GM18873 (cell line): Measurements from ENCODE around the gene ABCC12.
"Not testable (repeated sequence)": the region's sequence is repeated elsewhere in the genome, so short reads cannot be mapped to it uniquely, and the experiment has no call there.

ENCODE experiments used
- ATAC-seq: cut with Tn5 transposase; IDR thresholded peaks from one replicate; pipeline ENCODE4 v1.9.1; 2021; ENCODE audit warnings: mild to moderate bottlenecking, moderate library complexity, moderate number of reproducible peaks; ENCODE audit not compliant: unreplicated experiment, low FRiP score

Gene ABCC12

DNA sequence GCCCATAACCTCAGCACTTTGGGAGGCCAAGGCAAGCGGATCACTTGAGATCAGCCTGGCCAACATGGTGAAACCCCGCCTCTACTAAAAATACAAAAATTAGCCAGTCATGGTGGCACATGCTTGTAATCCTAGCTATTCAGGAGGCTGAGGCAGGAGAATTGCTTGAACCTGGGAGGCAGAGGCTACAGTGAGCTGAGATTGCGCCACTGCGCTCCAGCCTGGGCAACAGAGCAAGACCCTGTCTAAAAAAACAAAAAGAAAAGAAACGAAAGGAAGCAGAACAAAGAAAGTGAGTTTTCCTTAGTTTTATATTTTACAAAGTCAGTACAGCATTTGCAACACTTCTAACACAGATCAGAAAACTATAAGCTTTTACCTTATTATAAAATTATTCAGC is 10.8 kb upstream of the ABCC12 start:
- not testable (repeated sequence) for ATAC-seq

DNA sequence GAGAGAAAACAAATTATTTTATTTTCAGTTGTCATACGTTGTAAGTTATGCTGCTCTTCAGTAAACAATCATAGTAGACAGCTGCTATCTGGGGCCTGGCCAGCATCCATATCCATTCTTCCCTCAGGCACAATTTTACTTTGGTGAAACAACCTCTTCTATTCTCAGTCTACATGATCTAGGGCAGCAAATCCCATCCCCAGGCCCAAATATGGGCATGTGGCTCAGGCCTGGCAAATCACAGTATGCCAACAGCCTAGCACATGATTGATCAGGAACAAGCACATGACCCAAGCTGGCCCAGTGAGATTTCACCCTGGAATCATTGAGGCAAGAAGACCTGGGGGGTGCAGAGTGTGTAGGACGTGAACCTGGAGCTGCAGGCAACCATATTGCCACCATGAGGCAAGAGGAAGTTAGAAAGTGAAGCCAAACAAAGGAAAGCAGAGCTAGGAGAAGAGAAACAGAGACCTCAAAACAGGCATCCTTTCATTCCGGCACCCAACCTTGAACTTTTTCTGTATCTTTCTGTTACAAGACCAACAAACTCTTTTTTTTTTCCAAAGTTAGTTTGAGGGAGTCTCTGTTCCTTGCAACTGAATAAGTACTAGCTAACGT is 10.3 kb upstream of the ABCC12 start:
- ATAC-seq: no peak

DNA sequence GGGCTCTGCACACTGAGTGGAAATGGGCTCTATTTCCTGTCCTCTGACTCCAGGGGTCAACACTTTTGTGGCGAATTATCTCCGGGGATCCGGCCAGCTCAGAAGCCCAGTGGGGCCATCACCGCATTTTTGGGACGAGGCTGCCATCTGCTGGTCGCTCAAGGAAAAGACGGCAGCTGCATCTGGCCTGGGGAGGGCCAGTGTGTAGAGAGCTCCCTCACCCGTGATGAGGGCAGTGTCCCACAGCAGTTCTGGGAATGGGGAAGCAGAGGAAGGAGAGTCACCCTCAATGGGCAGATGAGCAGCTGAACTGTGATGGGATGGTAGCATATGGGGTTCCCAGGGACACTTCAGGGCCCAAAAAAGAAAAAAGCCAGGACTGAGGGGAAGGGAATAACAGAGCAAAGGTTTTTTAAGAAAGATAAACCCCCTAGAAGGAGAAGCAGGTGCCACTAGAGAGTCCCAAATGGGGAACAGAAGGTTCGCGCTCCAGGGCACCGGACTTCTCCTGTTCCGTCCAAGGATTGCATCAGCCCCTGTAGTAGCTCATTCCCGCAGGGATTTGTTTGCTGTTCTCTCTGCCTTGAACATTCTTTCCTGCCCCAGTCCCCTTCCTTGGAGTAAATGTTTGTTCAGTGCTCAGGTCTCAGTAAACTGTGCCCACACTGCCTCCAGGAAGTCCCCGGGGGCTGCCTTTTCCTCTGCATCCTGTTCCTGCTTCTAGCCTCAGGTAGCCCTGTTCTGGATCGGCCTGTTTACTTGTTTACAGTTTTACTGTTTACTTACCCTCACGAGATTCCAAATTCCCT is 9.3 kb upstream of the ABCC12 start:
- ATAC-seq: peak; percentile 63

DNA sequence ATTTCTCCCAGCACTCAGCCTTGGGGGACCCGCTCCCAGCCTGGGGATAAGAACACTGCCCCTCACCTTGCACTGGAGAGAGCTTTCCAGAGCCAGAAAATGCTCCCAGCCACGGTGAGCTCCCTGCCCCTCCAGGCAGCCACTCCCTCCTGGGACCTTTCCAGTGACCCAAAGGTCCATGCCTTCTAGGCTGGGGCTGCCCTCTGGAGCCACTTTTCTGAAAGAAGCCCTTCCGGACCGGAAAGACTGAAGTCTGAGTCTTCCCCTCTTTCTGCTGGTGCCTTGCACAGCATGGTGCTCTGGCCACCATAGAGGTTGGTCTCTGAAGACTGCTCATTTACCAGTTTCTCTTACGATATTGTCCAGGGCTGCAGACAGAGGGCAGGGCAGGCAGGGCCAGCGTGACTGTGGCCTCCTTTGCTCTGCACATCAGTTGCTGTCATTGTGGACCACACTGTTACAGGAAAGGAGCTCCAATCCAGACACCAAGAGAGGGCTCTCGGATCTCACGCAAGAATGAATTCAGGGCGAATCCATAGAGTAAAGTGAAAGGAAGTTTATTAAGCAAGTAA is 7.1 kb upstream of the ABCC12 start:
- ATAC-seq: no peak

DNA sequence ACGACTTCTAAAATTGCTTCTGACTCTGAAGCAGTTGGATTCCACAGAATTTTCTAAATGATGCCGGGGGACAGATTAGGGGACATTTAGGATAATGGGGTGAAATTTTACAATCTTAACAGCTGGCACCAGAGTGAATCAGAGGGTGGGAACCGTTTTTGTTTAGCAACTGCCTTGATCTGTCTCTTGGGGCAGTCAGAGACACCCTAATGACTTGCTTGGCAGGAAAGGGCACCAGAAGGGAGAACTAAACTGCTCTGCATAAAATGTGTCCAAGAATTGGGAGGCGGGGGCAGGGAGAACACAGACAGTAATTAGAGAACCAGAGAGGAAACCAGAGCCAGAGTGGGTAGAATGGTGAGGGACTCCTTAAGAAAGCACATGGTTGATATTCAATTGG is 6.1 kb upstream of the ABCC12 start:
- no peak for ATAC-seq

DNA sequence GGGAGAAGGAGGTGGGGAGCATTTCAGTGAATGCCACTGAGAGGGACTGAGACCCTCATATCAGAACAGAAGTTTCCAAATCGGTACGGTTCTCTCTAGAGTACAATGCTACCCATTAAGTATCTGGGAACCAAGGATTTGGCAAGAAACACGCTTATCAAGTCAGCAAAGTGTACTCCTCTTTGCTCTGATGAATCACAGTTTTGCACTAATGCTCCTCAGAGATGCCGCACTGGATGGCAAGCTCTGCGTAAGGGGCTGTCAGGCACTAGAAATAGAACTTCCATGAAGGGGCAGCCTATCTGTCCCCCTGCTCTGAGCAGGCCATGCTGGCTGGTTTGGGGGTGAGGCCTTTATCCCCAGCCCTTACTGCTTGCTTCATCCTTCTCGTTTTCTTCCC is 4.8 kb upstream of the ABCC12 start:
- no peak for ATAC-seq

DNA sequence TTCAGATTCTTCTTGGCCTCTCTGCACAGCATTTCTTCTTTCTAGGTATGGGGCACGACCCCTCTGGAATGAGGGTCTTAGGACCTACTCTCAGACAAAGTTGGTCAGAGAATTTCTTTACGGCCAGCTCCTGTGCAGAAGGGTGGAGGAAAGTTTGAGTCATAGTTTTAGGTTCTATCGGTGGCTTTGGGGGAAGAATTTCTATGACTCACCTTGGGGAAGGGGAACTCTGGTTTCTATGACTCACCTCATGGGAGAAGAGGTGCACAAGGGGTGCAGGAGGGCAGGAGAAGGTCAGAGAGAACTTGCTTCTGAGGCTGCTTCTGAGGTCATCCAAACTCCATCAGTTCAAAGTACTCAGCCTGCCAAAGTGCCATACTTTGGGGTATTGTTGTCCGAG is 2.5 kb upstream of the ABCC12 start:
- peak; percentile 72 for ATAC-seq

DNA sequence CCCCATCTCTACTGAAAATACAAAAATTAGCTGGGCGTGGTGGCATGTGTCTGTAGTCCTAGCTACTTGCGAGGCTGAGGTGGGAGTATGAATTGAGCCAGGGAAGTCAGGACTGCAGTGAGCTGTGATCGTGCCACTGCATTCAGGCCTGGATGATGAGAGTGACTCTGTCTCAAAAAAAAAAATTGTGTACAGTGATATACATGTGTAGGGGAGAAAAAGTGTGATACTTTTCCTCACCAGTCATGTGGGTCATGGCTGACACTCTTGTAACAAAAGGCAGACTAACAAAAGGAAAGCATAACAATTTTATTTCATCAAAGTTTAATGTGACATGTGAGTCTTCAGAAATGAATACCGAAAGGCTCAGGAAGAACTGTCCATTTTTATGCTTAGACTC is 2.0 kb upstream of the ABCC12 start:
- no peak for ATAC-seq

DNA sequence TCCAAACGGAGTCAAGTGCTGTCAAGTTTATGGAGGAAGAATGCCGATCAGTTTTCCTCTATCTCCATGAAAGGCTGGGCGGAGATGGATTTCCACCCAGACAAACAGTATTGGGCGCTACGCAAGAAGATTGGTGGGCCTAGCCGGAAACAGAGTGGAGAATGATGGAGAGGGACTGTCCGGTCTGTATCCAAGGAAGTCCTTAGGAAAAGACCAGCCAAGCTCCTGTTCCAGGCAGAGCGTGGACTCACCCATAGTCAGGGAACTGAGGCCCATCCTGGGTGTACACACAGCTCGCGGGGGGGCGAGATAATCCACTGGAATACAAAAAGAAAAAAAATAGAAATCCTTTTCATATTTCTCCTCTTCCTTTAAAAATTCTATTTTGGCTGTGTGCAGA is 1.5 kb upstream of the ABCC12 start:
- no peak for ATAC-seq

DNA sequence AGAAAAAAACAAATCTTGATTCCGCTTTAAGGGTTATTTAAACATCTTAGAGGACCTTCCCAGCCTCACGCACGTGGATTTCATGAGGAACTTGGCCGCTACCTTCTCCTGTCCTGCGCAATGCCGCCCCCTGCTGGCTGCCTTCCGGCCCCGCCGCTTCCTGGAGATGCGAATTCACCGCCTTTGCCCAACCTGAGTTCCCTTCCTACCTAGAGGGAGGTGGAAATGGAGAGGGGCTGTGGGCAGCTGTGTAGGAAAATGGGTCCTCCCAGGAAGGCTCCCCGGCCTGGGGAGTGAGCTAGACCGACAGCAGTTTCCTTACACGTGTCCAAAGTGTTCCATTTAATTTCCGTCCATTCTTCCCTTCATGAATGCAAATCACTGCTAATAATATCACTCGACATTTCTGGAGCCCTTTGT is 1.0 kb upstream of the ABCC12 start:
- no peak for ATAC-seq

DNA sequence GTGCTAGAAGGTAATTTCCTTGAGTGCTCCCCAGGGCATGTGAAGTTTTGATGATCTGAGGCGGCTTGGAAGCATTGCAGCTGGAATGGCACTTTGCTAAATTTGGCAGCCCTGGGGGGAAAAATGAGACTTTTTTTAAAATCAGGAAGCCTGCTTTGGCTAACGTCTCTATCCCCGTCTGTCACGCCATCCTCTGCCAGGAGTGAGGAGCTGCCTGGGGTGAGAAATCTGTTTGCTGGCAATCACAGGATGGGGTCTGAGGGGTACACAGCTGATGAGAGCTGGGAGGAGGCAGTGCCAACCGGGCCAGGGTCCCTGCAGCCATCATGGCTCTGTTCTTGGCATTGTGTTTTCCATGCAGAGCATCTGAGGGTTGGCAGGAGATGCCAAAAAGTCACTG is 2.0 kb downstream of the ABCC12 start:
- no peak for ATAC-seq

DNA sequence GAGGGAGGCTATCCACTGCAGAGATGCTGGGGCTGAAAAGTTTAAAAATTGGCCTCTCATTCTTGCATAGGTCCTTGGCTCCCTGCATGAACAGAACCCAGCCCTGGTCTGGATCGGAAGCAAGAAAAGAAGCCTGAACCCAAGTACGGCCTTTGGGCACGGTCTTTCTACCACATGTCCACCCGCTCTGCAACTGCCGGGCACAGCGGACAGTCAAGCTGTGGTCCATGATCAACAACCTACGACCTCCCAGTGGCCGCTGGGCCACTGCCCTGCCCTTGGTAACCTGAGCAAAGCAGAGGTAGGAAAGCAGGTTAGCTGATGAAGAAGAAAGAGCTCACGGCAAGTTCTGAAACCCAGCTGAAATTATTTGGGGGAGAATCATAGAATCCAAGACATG is 3.6 kb downstream of the ABCC12 start:
- ATAC-seq: no peak

DNA sequence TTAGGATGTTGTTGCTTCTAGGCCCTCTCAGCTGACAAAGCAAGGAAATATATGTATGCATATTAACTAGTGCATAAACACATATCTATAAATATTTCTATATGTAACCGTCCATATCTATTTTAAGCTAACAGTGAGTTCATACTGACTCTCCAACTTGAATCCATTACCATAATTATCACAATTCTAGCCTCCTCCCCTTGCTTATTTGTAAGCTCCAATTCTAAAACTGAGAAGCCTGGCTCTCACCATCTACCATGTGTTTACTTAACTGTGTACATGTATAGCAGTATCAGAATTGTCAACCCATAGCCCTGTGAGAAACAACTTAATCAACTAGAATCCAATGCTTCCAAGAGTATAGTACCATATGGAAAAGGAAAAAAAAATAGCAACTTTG is 5.1 kb downstream of the ABCC12 start:
- ATAC-seq: no peak

DNA sequence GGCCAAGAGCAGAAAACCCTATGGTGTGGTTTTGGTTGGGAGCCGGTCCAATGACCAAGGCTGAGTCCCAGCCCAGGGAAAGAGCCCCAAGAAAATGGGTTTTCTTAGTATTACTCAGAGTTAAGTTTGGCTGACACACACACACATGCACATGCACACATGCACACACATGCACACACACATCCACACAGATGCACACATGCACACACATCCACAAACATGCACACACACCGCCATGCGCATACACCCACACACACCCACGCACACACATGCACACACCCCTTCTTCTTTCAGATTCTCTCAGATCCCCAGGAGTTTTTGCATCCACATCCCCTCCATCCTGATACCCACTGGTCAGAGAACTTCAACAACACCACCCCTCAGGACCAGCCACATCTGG is 9.1 kb downstream of the ABCC12 start:
- no peak for ATAC-seq

DNA sequence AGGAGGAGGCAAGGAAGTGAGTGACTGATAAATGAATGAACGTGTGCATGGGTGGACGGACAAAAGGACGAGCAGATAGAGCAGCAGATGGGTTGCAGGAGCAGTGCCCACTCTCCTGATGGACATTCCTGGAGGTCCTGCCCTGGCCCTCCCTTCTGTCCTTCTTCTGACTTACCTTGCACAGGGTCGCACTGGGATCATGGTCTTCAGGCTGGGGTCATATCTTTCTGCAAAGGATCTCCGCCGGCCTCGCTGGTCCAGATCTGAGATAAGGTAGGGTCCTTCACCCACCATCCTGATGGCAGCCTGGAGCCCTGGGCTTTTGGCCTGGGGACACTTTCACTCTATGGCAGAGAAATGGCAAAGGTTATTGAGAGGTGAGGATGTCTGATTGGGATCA is 9.7 kb downstream of the ABCC12 start:
- no peak for ATAC-seq

DNA sequence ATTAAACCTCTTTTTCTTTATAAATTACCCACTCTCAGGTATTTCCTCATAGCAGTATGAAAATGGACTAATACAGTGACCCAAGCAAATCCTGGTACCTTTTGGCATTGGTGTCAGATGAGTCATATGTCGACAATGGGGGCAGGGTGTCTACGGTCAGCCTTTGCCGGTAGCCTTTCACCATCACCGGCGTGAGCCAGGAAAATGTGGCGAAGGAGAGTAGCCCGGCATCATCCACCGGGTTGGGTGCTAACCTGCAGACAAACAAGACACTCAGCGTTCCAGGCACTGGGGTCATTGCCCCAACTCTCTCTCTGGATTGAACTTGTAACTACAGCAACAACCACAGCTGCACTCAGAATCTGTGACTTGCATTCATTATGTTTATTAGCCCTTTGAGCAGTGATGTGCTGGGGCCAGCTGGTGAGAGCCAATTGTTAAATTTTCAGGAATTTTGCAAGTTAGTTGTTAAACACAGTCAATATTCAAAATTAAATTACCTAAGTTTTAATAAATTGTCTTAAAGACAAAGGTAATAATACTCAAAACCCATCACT is 11.9 kb downstream of the ABCC12 start:
- ATAC-seq: no peak

DNA sequence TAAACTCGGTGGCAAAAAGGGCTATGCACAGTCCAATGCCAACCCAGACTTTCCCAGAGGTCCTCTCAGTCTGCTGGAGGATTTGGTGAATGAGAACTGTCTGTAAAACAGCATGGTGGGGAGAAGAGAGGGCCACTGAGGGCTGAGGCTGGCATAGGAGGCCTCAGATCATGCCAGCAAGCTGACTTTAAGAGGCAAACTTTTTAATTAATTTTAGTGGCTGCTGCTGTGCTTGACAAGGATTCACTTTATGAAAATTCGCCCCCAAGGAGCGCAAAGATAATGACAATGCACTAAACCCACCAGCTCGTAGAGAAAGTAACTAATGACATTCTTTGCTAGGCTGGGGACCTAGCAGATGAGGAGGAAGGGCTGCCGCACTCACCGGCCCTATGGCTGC is 15.0 kb downstream of the ABCC12 start:
- no peak for ATAC-seq

DNA sequence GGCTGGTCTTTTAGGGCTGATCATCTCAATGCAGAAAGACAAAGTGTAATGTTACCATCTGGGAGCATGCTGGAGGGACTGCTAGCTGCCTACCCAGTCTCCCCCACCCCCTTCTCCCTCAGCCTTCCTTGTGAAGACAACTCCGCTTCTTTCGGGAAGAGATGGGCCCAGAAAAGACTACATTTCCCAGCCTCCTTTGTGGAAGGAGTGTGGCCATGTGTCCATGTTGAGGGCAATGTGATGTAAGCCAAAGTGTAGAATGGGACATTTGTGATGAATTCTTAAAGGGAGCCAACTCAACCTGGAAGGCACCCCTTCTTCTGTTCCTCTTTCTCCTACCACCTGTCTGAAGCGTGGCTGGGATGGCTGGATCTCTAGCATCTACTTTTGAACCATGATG is 16.3 kb downstream of the ABCC12 start:
- ATAC-seq: no peak

DNA sequence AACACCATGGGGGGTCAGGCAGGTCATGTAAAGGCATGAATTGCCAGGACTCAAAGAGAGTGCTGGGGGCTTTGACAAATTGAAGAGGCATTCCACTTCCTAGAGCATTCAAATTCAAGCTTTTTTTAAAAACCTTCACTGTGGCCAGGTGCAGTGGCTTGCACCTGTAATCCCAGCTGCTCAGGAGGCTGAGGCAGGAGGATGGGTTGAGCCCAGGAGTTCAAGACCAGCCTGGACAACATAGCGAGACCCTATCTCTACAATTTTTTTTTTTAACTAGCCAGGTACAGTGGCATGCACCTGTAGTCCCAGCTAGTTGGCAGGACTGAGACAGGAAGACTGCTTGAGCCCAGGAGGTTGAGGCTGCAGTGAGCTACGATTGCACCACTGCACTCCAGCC is 17.2 kb downstream of the ABCC12 start:
- ATAC-seq: no peak

DNA sequence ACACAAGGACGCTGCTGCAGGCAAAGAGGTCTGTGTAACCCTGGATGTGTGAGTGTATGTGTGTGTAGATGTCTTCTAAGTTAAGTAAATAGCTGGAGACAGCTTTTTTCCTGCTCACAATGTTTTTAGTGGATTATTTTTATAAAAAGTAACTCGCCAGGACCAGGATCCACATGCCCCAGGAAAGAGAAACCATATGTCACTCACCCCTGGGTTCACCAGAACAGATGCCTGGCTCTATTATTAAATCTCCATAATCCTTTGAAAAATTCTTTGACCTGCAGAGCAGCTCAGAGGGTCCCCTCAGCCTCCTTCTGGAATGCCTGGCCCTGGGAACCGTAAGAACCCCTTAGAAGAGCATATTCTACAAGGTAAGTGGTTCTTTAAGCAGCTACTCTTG is 18.0 kb downstream of the ABCC12 start:
- no peak for ATAC-seq

DNA sequence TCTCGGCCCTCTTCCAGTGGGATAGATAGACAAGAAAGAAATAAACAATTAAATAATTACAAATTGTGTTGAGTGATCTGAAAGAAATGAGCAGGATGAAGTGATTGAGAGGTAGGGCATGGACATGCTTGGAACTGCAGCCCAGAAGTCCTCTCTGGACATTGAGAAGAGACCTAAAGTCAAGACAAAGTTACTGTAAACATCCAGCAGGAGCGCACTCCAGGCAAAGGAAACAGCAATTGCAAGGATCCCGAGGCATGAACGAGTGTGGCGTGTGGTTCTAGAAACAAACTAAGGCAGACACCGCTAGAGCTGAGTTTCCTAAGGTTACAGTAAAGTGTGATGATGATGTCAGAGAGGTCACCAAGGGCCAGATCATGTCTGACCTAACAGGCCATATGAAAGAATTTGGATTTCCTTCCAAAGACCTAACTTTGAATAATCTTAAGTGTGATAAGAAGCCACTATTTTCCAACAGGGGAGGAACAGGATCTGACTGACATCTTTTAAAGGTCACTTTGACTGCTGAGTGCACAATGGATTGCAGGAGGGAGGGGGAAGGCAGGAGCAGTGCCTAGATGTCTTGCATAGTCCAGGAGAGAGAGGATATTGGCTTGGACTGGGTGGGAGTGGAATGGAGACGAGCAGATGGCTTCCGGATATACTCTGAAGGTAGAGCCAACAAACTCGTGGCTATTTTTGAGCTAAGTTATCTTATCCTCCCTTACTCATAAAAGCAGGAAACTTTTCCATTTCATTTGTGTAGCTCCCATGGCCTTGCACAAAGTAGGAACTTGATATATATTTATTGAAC is 19.0 kb downstream of the ABCC12 start:
- no peak for ATAC-seq
